8988T (cell line): ENCODE results near the gene IRF1.
"Not testable (repeated sequence)": the region's sequence is repeated elsewhere in the genome, so short reads cannot be mapped to it uniquely, and the experiment has no call there.

Experiments
- DNase-seq: peaks from one replicate; pipeline ENCODE4 v3.0.0; 2011

The IRF1 gene

GRCh38 chr5:132485641-132486317 lies 4.8 kb downstream of the IRF1 start:
- no peak for DNase-seq

DNA sequence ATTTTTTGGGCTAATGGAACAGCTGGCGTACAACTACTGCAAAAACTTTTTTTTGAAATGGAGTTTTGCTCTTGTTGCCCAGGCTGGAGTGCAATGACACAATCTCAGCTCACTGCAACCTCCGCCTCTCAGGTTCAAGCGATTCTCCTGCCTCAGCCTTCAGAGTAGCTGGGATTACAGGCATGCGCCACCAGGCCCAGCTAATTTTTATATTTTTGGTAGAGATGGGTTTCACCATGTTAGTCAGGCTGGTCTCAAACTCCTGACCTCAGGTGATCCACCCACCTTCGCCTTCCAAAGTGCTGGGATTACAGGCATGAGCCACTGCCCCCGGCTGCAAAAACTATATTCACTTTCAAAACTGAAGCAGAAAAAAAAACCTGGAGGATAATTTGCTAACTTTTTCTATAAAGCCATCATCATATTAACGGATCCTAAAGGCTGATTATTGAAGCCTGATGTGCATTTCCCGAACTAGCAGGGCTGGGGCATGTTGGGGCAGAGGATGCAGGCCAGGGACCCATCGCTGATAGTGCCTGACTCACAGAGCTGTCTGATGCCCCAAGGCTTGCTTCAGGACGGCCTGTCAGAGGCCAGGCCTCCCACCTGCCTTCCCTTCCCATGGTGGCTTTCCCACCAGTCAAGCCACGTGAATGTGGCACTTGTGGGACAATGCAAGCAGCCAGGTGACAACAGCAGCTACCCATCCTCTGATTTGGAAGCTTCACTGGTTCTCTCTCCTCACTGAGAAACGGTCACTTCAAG lies 5.5 kb downstream of the IRF1 start:
- not testable (repeated sequence) for DNase-seq

DNA sequence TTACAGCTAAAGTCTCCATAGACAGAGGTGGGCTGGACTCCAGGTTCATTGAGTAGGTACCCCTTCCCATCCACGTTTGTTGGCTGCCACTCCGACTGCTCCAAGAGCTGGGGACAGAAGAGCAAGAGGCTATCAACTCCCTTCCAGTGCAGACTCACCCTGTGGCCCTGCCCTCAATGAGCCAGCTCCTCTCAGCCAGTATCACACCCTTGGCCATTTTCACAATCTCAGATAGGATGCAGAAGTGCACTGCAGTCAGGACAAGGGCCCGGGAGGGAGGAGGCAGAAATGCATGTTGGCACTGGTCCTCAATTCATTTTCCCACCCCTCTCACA lies 6.2 kb downstream of the IRF1 start:
- DNase-seq, result no peak

- no peak for DNase-seq
These were observed 6.7 kb downstream of the IRF1 start for GRCh38 chr5:132483661-132484390.

DNA sequence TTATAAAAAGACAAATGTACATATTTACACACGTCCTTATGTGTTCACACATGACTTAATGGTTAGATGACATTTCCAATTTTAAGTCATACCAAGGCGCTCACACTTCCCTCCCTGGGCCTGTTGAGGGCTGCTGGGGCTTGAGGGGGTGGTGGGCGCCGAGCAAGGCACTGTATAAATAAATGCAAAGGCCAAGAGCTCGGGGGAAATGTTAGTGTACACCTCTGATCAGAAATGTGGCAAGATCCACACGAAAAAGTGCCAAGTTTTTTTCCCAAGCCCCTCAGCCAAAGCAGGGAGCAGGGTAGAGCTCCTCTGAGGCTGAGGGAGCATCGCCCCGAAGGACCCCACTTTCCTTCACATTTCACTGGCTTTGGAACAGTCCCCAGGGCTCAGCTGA lies 7.5 kb downstream of the IRF1 start:
- no peak for DNase-seq

GRCh38 chr5:132481596-132482211 lies 8.9 kb downstream of the IRF1 start:
- no peak for DNase-seq

DNA sequence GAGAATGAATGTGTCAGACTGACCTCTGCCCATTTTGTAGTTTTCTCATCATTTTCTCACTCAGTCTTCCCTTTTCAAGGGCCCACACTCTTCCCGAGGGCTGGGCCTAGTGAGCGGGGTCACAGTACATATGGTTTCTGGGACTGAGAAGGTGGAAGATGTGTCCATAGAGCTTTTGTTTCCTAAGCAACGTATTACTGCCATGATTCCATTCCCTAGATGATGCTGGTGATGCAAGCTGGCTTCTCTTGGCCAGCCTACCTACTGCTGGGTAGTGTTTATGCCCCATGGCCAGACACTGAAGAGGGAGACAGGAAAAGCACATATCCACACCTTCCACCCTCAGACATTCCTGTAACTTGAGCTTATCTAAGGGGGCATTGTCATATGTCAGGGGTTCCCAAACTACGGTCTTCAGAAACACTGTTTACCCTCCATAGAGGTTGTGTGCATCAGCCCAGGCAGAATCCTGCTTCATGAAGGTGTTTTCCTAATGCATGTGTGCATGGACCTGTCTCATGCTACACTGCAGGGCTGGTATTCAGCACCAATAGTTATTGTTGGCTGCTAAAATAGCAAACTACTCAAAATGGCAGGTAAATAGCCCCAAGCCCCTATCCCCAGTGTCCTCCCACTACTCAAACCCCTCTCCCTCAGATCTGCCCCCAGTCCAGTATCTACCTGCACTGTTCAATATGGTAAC lies 9.5 kb downstream of the IRF1 start:
- DNase-seq, result no peak

DNA sequence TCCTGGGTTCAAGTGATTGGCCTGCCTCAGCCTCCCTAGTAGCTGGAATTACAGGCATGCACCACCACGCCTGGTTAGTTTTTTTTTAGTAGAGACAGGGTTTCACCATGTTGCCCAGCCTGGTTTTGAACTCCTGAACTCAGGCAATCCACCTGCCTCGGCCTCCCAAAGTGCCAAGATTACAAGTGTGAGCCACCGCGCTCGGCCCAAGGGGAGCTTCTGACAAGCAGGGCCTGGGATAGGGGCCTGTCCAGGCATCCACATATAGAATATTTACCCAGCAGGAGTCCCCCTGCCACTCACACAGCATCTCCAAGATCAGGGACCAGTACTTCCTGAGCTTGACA lies 10.1 kb downstream of the IRF1 start:
- no peak for DNase-seq

GRCh38 chr5:132480042-132480441 lies 10.5 kb downstream of the IRF1 start:
- DNase-seq, result no peak

GRCh38 chr5:132479111-132479951 lies 11.2 kb downstream of the IRF1 start:
- no peak for DNase-seq

DNA sequence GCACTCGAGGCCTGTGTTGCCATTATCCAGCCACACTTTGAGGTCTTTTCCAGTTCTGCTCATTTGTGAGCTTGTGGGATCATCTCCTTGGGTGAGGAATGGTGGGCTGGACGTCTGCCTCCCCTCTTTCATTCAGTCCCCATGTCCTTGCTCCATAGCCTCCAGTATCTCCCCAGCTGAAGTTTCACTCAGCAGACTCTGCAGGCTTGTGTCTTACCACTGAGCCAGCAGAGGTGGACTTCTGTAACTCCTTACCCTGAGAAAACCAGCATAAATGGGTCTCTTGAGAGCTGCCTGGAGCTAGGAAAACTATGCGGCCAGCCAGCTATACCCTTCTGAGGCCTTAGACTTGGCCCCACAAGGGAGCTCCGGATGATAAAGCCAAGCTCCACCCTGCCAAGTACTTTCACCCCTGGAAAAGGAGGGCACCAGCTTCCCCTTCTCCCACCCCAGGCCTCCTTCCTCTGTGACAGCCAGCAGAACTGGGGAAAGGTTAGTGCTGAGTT lies 12.2 kb downstream of the IRF1 start:
- DNase-seq, result no peak

DNA sequence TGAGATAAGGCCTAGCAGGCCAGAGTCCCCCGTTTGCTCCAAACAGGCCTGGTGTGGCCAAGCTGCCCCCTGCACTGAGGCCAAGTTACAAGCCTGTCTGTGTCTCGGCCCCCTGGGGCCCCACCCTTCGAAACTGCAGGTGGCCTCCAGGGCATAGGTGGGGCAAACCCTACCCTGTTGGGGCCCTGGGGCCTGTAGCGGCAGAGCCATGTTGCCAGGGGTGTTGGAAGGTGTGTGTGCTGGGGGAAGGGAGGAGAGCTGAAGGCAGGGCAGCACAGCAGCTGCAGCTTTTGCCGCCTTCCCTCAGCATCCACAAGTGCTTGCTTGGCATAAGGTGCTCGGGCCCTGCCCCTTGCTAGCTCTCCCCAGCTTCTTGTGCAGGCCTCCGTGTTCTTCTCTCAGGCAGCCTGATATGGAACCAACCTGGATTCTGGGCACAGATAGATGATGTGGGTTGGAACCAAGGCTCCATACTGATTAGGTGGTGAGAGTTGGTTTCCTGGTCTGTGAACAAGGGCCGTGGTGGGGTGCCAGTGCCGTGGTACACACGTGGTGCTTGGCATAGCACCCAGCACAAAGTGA lies 12.7 kb downstream of the IRF1 start:
- no peak for DNase-seq

- DNase-seq, result no peak
These were observed 13.4 kb downstream of the IRF1 start for GRCh38 chr5:132476876-132477781.

GRCh38 chr5:132475987-132476875 lies 14.3 kb downstream of the IRF1 start:
- no peak for DNase-seq

- DNase-seq, result no peak
These were observed 15.1 kb downstream of the IRF1 start for GRCh38 chr5:132475497-132475882.

DNA sequence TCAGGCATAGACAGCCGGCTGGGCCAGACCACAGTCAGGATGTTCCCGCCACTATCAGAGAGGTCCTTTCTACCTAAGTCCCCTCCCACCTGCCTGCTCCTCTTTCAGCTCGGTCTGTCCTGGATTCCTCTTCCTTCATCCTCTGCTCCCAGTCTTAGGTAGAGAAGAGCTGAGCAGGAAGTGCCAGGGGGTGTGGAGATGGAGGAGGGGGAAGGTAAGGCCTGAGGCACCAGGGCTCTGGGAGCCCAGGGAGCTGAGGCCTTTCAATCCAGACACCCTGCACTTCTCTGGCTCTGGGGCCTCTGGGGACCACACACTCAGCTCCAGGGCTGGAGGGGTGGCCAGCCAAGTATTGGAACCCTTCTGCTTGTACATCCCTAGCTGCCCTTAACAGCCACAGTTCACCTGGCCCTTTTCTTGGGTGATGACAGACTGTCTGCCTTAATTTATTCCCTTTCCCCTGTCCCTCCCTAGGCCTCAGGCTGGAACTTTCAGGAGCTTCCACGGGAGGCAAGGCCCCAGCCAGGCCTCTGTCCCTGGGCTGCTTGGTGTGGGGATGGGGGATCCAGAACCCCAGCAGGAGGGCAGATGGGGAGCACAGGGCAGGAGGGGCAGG lies 15.6 kb downstream of the IRF1 start:
- DNase-seq, result no peak

DNA sequence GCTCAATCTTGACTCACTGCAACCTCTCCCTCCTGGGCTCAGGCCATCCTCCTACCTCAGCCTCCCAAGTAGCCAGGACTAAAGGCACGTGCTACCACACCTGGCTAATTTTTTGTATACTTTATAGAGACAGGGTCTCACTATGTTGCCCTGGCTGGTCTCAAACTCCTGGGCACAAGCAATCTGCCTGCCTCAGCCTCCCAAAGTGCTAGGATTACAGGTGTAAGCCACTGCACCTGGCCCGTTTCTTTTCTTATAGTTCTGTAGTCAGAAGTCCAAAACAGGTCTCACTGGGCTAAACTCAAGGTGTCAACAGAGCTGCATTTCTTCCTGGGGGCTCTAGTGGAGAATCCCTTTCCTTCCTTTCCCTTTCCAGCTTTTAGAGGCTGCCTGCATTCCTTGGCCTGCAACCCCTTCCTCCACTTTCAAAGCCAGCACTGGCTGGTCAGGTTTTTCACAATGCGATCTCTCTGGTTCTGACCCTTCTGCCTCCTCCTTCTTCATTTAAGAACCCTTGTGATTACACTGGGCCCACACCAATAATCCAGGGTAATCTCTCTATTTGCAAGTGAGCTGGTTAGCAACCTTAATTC lies 16.3 kb downstream of the IRF1 start:
- no peak for DNase-seq

- DNase-seq, result no peak
These were observed 16.9 kb downstream of the IRF1 start for GRCh38 chr5:132473668-132474067.
